Loucy (cell line): Measurements from ENCODE around the gene CENPA.

Source experiments
- H2AFZ ChIP-seq: fragments of 200-600 bp; sonication (generic); 2 replicates; pipeline ENCODE4 v1.6.0; 2016; ENCODE audit warnings: antibody characterized with exemption, mild to moderate bottlenecking, low read length, moderate library complexity
- H3F3A ChIP-seq: fragments of 200-600 bp; 2 replicates; pipeline ENCODE4 v1.6.0; 2016; ENCODE audit warnings: antibody characterized with exemption, low read depth, mild to moderate bottlenecking
- H3K27me3 ChIP-seq: fragments of 200-600 bp; sonication (generic); 2 replicates; pipeline ENCODE4 v1.6.1; 2014; ENCODE audit warnings: low read length, mild to moderate bottlenecking; ENCODE audit not compliant: insufficient read depth, poor library complexity, severe bottlenecking
- H3K36me3 ChIP-seq: fragments of 200-600 bp; sonication (generic); 2 replicates; pipeline ENCODE4 v1.6.1; 2016; ENCODE audit warnings: low read length; ENCODE audit not compliant: insufficient read depth
- H3K4me1 ChIP-seq: fragments of 200-600 bp; sonication (generic); 2 replicates; pipeline ENCODE4 v1.5.1; 2014; ENCODE audit warnings: low read length, mild to moderate bottlenecking; ENCODE audit not compliant: insufficient read depth, poor library complexity, severe bottlenecking
- H3K4me2 ChIP-seq: fragments of 200-600 bp; sonication (generic); 2 replicates; pipeline ENCODE4 v1.6.0; 2014; ENCODE audit warnings: antibody characterized with exemption, low read length, low read depth, mild to moderate bottlenecking; ENCODE audit not compliant: poor library complexity, severe bottlenecking
- H3K4me3 ChIP-seq: fragments of 200-600 bp; sonication (generic); 2 replicates; pipeline ENCODE4 v1.5.1; 2014; ENCODE audit warnings: low read length, mild to moderate bottlenecking, mixed read lengths; ENCODE audit not compliant: poor library complexity, severe bottlenecking
- H3K79me2 ChIP-seq: fragments of 200-600 bp; sonication (generic); 2 replicates; pipeline ENCODE4 v1.6.1; 2014; ENCODE audit warnings: low read length; ENCODE audit not compliant: insufficient read depth
- H3K9ac ChIP-seq: fragments of 200-600 bp; sonication (generic); 2 replicates; pipeline ENCODE4 v1.6.0; 2014; ENCODE audit warnings: mild to moderate bottlenecking, low read depth, low read length, moderate library complexity; ENCODE audit not compliant: poor library complexity, severe bottlenecking
- H3K9me2 ChIP-seq: fragments of 200-600 bp; sonication (generic); replicated peaks from 2 replicates; pipeline ENCODE4 v1.6.1; 2016; ENCODE audit warnings: low read depth, low read length, mixed read lengths
- H3K9me3 ChIP-seq: fragments of 200-600 bp; sonication (generic); 2 replicates; pipeline ENCODE4 v1.6.1; 2014; ENCODE audit warnings: mild to moderate bottlenecking, antibody characterized with exemption, low read length, low read depth; ENCODE audit not compliant: insufficient read depth
- H4K20me1 ChIP-seq: fragments of 200-600 bp; sonication (generic); 2 replicates; pipeline ENCODE4 v1.6.0; 2014; ENCODE audit warnings: antibody characterized with exemption, low read length, mild to moderate bottlenecking; ENCODE audit not compliant: insufficient read depth, poor library complexity, severe bottlenecking
- CTCF ChIP-seq: fragments of 200-600 bp; sonication (generic); conservative IDR thresholded peaks from 2 replicates; pipeline ENCODE4 v1.5.1; 2014; ENCODE audit warnings: mild to moderate bottlenecking, antibody characterized with exemption, low read length
- EZH2phosphoT487 ChIP-seq: fragments of 200-600 bp; IDR thresholded peaks from 2 replicates; pipeline ENCODE4 v1.6.1; 2018; ENCODE audit warnings: antibody characterized with exemption, mild to moderate bottlenecking, moderate library complexity, borderline replicate concordance

Gene CENPA

DNA sequence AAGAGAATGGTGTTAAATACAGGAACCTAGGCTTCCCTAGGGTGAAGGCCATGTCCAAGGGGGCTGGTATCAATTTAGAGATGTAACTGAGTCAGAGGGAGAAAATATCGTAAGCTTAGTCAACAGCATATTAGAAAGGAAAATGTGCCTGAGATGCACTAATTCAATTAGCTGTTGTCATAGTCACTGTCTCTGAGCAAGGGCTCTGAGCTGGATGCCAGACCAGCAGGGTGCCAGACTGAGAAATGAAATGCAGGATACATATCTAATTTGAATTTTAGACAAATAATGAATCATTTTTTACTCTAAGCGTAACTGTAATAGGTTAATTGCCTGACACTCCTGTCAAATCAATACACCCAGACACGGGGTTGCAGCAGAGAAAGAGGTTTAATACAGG lies 33.2 kb upstream of the CENPA start:
- no peaks in the 10 kb centered on the region for H3F3A ChIP-seq
- H3K36me3 ChIP-seq, result no peaks in the 10 kb centered on the region
- H4K20me1 ChIP-seq, result no peaks in the 10 kb centered on the region
- no peaks in the 10 kb centered on the region for H3K9me3 ChIP-seq
- TF ChIP-seq EZH2phosphoT487 (no peak), CTCF (no peak)
- H2AFZ ChIP-seq, result no peak overlapping the region
- no peaks in the 10 kb centered on the region for H3K9me2 ChIP-seq
- H3K4me3 ChIP-seq, result no peak overlapping the region
- no peaks in the 10 kb centered on the region for H3K27me3 ChIP-seq
- no peak overlapping the region for H3K9ac ChIP-seq
- no peak overlapping the region for H3K4me2 ChIP-seq
- H3K79me2 ChIP-seq, result no peaks in the 10 kb centered on the region
- H3K4me1 ChIP-seq, result no peaks in the 10 kb centered on the region

- Histone ChIP-seq H3K4me1 (no peaks in the 10 kb centered on the region), H2AFZ (no peak overlapping the region), H3K9me3 (no peaks in the 10 kb centered on the region), H3K79me2 (no peaks in the 10 kb centered on the region), H3K9ac (no peak overlapping the region), H3K9me2 (no peaks in the 10 kb centered on the region), H3K4me2 (no peak overlapping the region), H3F3A (no peaks in the 10 kb centered on the region), H3K36me3 (no peaks in the 10 kb centered on the region), H4K20me1 (no peaks in the 10 kb centered on the region), H3K4me3 (no peak overlapping the region), H3K27me3 (no peaks in the 10 kb centered on the region)
- TF ChIP-seq CTCF, result no peak
- no peak for TF ChIP-seq EZH2phosphoT487
Observed at GRCh38 chr2:26754539-26754938, 31.3 kb upstream of the CENPA start.

GRCh38 chr2:26754972-26755670 lies 30.7 kb upstream of the CENPA start:
- H3K4me3 ChIP-seq, result no peak overlapping the region
- H3K9me3 ChIP-seq, result no peaks in the 10 kb centered on the region
- H3K79me2 ChIP-seq, result no peaks in the 10 kb centered on the region
- H4K20me1 ChIP-seq, result no peaks in the 10 kb centered on the region
- no peak for TF ChIP-seq EZH2phosphoT487
- no peak for TF ChIP-seq CTCF
- no peaks in the 10 kb centered on the region for H3F3A ChIP-seq
- H3K9me2 ChIP-seq, result no peaks in the 10 kb centered on the region
- no peak overlapping the region for H3K4me2 ChIP-seq
- H3K9ac ChIP-seq, result no peak overlapping the region
- no peak overlapping the region for H2AFZ ChIP-seq
- H3K27me3 ChIP-seq, result no peaks in the 10 kb centered on the region
- H3K4me1 ChIP-seq, result no peaks in the 10 kb centered on the region
- H3K36me3 ChIP-seq, result no peaks in the 10 kb centered on the region
